GM12865 (cell line): ENCODE data around the gene NXT1.

ENCODE experiments used
- DNase-seq: peaks from one replicate; pipeline ENCODE4 v3.0.0; 2010; ENCODE audit warnings: low read depth
- H3K4me3 ChIP-seq: 2 replicates; pipeline ENCODE4 v1.5.1; 2011; ENCODE audit warnings: mild to moderate bottlenecking, low read depth, low read length, control low read depth
- TF ChIP-seq, protein P1 (sequence below): IDR thresholded peaks from 2 replicates; pipeline ENCODE4 v1.5.1; 2011; ENCODE audit warnings: low read length, control low read depth, low read depth, inconsistent platforms; ENCODE audit not compliant: insufficient read depth; ENCODE audit errors: missing control alignments

Gene NXT1

DNA sequence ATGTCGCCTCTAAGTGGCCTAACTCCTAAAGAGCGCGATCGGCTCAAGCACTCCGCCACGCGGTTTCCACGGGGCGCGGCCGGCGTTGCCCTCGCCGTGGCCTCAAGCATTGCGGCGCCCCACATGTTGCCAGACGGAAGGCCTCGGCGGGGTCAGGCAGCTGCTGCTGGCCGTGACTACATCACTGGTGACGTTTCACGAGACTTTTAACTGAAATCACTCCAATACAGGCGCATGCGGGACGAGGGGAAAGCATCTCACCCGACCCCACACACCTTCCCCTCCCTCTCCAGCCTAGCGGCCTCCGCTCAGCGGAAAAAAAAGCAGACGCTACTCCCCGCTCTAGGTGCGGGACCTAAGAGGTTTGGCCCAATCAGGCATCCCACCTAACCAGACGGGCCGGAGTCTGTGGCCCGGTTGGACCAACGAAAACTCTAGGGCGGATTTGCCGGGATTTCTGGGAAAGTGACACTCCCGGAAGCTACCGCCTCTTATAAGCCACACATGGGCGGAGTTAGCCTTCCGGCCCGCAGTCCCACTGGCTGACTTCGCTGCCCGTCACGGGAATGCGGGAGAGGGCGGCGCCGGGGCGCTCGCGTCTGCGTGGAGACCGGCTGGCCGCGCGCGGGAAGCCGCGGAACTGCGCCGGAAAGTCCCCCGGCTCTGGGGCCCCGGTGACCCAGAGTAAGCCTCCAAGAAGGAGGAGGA is at the start of gene NXT1:
Gene NXT1, plus strand, starts transcription at position 596 of the 708 bp plus-strand sequence. CDS start 3,251 bp downstream, outside the sequence.
- H3K4me3 ChIP-seq: peak within 1 kb of the TSS; percentile 89
- TF ChIP-seq, protein P1, sequence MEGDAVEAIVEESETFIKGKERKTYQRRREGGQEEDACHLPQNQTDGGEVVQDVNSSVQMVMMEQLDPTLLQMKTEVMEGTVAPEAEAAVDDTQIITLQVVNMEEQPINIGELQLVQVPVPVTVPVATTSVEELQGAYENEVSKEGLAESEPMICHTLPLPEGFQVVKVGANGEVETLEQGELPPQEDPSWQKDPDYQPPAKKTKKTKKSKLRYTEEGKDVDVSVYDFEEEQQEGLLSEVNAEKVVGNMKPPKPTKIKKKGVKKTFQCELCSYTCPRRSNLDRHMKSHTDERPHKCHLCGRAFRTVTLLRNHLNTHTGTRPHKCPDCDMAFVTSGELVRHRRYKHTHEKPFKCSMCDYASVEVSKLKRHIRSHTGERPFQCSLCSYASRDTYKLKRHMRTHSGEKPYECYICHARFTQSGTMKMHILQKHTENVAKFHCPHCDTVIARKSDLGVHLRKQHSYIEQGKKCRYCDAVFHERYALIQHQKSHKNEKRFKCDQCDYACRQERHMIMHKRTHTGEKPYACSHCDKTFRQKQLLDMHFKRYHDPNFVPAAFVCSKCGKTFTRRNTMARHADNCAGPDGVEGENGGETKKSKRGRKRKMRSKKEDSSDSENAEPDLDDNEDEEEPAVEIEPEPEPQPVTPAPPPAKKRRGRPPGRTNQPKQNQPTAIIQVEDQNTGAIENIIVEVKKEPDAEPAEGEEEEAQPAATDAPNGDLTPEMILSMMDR: no peak
- peak; percentile 98 for DNase-seq

DNA sequence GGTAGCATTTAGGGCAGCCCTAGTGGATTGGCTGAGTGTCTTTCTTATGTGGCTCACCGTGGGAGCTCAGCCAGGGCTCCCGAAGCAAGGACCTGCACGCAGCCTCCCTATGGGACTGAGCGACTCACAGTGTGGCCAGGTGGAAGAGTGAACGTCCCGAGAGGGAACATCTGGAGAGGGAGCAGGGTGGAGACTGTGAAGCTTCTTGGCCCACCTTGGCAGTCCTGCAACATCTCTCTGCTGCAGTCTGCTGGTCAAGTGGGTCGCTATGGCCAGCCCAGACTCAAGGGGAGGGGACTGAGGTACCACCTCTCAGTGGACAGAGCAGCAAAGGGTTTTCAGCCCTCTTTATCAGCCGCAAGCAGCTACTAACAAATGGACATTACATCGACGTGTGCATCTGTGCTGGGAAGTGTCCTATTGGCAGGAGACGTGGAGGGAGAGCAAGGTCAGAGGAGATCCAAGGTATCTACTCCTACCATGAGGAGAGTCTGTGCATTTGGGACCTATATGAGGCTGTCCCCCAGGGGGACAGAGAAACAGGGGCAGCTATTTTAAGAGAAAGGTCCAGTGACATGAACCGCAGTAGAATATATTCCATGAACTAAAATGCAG is 49.0 kb upstream of the NXT1 start:
- H3K4me3 ChIP-seq: no peak overlapping the region
- TF ChIP-seq, protein P1: no peak
- no peak for DNase-seq

DNA sequence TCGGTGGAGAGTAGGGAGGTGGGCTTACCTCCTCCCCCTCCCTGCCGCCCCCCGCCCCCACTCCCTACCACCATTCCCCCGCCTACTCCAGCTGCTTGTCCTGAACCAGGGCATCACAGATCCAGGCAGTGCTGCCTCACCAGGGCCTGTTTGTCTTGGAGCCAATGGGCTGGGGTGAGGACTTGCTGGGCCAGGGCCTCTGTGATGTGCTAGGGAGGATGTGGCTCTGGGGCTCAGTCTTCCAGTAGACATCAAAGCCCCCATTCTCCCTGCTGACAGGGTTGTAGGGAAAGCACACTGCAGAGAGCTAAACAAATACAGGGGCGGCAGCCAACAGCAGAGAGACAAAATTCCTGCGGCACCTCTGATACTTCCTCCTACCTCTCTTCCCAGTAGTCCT is 48.2 kb upstream of the NXT1 start:
- no peak overlapping the region for H3K4me3 ChIP-seq
- DNase-seq: no peak
- TF ChIP-seq, protein P1: no peak

DNA sequence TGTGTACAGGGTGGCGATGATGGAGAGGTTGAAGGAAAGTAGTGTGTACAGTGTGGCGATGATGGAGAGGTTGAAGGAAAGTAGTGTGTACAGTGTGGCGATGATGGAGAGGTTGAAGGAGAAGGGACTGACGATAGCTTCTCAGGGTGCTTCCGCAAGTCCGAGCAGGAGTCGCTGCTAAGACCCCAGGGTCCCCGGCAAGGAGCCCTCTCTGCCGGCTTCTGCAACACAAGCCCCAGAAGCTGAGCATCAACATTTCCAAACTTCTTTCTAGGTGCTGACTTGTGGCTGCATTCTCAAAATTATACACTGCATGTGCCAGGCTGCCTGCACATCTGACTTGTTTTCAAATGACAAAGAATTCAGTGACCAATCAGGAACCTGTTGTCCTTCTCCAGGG is 47.8 kb upstream of the NXT1 start:
- no peak for DNase-seq
- TF ChIP-seq, protein P1: no peak
- no peak overlapping the region for H3K4me3 ChIP-seq

DNA sequence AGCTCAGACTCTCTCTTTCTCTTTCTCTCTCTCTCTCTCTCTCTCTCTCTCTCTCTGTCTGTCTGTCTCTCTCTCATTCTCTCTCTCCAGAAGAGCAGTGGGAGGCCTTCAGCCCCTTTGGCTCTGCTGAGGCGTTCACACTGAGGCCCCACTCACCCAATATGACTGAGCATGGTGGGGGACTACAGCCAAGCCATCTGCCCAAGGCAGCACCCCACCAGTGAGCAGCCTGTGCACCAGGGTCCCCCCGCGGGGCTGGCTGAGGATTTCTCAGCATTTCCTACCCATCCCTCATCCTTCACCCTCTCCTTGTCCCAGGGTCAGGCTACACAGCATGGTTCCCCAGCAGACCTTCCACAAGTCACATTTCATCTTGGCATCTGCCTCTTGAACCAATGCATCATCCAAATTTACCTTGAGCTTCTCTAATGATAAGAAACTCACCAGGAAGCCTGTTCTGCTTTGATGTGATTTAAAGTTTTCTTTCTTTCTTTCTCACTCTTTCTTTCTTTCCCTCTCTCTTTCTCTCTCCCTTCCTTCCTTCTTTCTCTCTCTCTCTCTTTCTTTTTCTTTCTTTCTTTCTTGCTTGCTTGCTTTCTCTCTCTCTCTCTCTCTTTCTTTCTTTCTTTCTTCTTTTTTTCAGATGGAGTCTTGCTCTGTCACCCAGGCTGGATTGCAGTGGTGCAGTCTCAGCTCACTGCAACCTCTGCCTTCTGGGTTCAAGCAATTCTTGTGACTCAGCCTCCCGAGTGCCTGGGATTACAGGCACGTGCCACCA is 47.1 kb upstream of the NXT1 start:
- H3K4me3 ChIP-seq: no peak overlapping the region
- TF ChIP-seq, protein P1: no peak
- DNase-seq: no peak

DNA sequence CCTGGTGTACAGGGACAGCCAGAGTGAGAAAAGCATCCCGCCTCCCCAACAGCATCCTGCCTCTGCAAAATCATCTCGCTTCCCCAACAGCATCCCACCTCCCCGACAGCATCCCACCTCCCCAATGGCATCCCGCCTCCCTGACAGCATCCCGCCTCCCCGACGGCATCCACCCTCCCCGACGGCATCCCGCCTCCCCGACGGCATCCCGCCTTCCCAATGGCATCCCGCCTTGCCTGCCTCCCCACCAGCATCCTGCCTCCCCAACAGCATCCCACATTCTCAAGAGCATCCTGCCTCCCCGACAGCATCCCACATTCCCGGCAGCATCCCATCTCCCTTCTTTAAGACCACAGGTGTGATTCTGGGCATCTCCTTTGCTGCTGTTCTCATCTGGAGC is 46.0 kb upstream of the NXT1 start:
- no peak overlapping the region for H3K4me3 ChIP-seq
- TF ChIP-seq, protein P1: no peak
- DNase-seq: no peak
